WTC11 (cell line): ENCODE data around the gene PIM2. TPM values are rescaled to one million over a fixed set of nuclear protein-coding genes. Genes with fewer than 3 reads are reported as not detected.
A peak's percentile ranks its signal among the peaks of the same experiment; 100 is the strongest.

ENCODE experiments used
- ARID4B ChIP-seq: sonication (generic); formaldehyde crosslinking; IDR thresholded peaks from 2 replicates; pipeline ENCODE4 v1.8.0; 2023; ENCODE audit warnings: missing genetic modification reagents, mild to moderate bottlenecking, borderline replicate concordance
- ATF1 ChIP-seq: sonication (generic); formaldehyde crosslinking; IDR thresholded peaks from 2 replicates; pipeline ENCODE4 v1.8.1; 2023; ENCODE audit warnings: mild to moderate bottlenecking, moderate library complexity, missing genetic modification reagents
- ATF2 ChIP-seq: sonication (generic); formaldehyde crosslinking; IDR thresholded peaks from 2 replicates; pipeline ENCODE4 v1.8.1; 2022; ENCODE audit warnings: low read depth, missing genetic modification reagents, borderline replicate concordance
- ELF4 ChIP-seq: sonication (generic); formaldehyde crosslinking; IDR thresholded peaks from 2 replicates; pipeline ENCODE4 v1.8.1; 2022; ENCODE audit warnings: low read depth, mild to moderate bottlenecking, moderate library complexity, missing genetic modification reagents
- ERG ChIP-seq: fragments of 250-450 bp; sonication (Bioruptor Pico); IDR thresholded peaks from 2 replicates; pipeline ENCODE4 v1.8.0; 2021; ENCODE audit warnings: mild to moderate bottlenecking
- FOXJ3 ChIP-seq: sonication (generic); formaldehyde crosslinking; IDR thresholded peaks from 2 replicates; pipeline ENCODE4 v1.9.0; 2021; ENCODE audit warnings: missing genetic modification reagents, mild to moderate bottlenecking, borderline replicate concordance
- FOXP1 ChIP-seq: sonication (generic); formaldehyde crosslinking; IDR thresholded peaks from 2 replicates; pipeline ENCODE4 v1.8.0; 2022; ENCODE audit warnings: missing genetic modification reagents, mild to moderate bottlenecking, moderate library complexity, borderline replicate concordance
- GABPB1 ChIP-seq: sonication (generic); formaldehyde crosslinking; IDR thresholded peaks from 2 replicates; pipeline ENCODE4 v1.8.1; 2023; ENCODE audit warnings: mild to moderate bottlenecking, missing genetic modification reagents
- GTF2I ChIP-seq: fragments of 250-450 bp; sonication (Bioruptor Pico); conservative IDR thresholded peaks from 2 replicates; pipeline ENCODE4 v1.4.0; 2021; ENCODE audit warnings: mild to moderate bottlenecking
- IRF1 ChIP-seq: sonication (generic); formaldehyde crosslinking; IDR thresholded peaks from 2 replicates; pipeline ENCODE4 v1.8.0; 2023; ENCODE audit warnings: missing genetic modification reagents
- IRF2 ChIP-seq: sonication (generic); formaldehyde crosslinking; IDR thresholded peaks from 2 replicates; pipeline ENCODE4 v1.8.0; 2022; ENCODE audit warnings: low read depth, missing genetic modification reagents, borderline replicate concordance
- JAZF1 ChIP-seq: fragments of 250-450 bp; sonication (Bioruptor Pico); IDR thresholded peaks from 2 replicates; pipeline ENCODE4 v1.9.0; 2021; ENCODE audit warnings: moderate library complexity, mild to moderate bottlenecking, inconsistent platforms
- NFE2L1 ChIP-seq: sonication (generic); formaldehyde crosslinking; IDR thresholded peaks from 2 replicates; pipeline ENCODE4 v1.8.1; 2023; ENCODE audit warnings: missing genetic modification reagents
- NR2C2 ChIP-seq: sonication (generic); formaldehyde crosslinking; IDR thresholded peaks from 2 replicates; pipeline ENCODE4 v1.8.0; 2022; ENCODE audit warnings: mild to moderate bottlenecking, missing genetic modification reagents
- PRDM15 ChIP-seq: sonication (generic); formaldehyde crosslinking; IDR thresholded peaks from 2 replicates; pipeline ENCODE4 v1.8.0; 2022; ENCODE audit warnings: missing genetic modification reagents
- PRRX2 ChIP-seq: fragments of 250-450 bp; sonication (Bioruptor Pico); IDR thresholded peaks from 2 replicates; pipeline ENCODE4 v1.8.0; 2021; ENCODE audit warnings: mild to moderate bottlenecking
- SP1 ChIP-seq: sonication (generic); formaldehyde crosslinking; conservative IDR thresholded peaks from 2 replicates; pipeline ENCODE4 v1.8.1; 2022; ENCODE audit warnings: missing genetic modification reagents
- TEAD1 ChIP-seq: sonication (generic); formaldehyde crosslinking; IDR thresholded peaks from 2 replicates; pipeline ENCODE4 v1.8.0; 2022; ENCODE audit warnings: mild to moderate bottlenecking, missing genetic modification reagents
- ZNF232 ChIP-seq: sonication (generic); formaldehyde crosslinking; IDR thresholded peaks from 2 replicates; pipeline ENCODE4 v1.8.0; 2022; ENCODE audit warnings: mild to moderate bottlenecking, missing genetic modification reagents
- total RNA-seq: library from RNA; stranded (reverse); gene quantifications from 3 replicates; pipeline ENCODE4 v1.2.3, GENCODE V29; 2021
- TF ChIP-seq, protein P1 (sequence below): sonication (generic); formaldehyde crosslinking; IDR thresholded peaks from 2 replicates; pipeline ENCODE4 v1.8.1; 2022; ENCODE audit warnings: mild to moderate bottlenecking, moderate library complexity, missing genetic modification reagents
- TF ChIP-seq, protein P2 (sequence below): fragments of 200-600 bp; IDR thresholded peaks from 2 replicates; pipeline ENCODE4 v1.8.0; 2022; ENCODE audit warnings: antibody characterized with exemption
- TF ChIP-seq, protein P3 (sequence below): sonication (generic); formaldehyde crosslinking; conservative IDR thresholded peaks from 2 replicates; pipeline ENCODE4 v1.8.1; 2022; ENCODE audit warnings: mild to moderate bottlenecking, missing genetic modification reagents
- TF ChIP-seq, protein P4 (sequence below): fragments of 250-450 bp; sonication (Bioruptor Pico); IDR thresholded peaks from 2 replicates; pipeline ENCODE4 v1.9.0; 2021; ENCODE audit warnings: moderate library complexity, mild to moderate bottlenecking, inconsistent platforms, borderline replicate concordance

Gene PIM2
- total RNA-seq, 1 experiment from 2014 or later: 146 TPM

- TF ChIP-seq FOXJ3 (CRISPR knock-in tag): no peak
- TF ChIP-seq, protein P1, sequence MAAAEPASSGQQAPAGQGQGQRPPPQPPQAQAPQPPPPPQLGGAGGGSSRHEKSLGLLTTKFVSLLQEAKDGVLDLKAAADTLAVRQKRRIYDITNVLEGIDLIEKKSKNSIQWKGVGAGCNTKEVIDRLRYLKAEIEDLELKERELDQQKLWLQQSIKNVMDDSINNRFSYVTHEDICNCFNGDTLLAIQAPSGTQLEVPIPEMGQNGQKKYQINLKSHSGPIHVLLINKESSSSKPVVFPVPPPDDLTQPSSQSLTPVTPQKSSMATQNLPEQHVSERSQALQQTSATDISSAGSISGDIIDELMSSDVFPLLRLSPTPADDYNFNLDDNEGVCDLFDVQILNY (CRISPR knock-in tag): 0 out of 2 replicates have a peak, but pooled peaks have one; percentile 33
- no peak for TF ChIP-seq IRF2 (CRISPR knock-in tag)
- 0 out of 2 replicates have a peak, but pooled peaks have one; percentile 9 for TF ChIP-seq ATF1 (CRISPR knock-in tag)
- TF ChIP-seq NR2C2 (CRISPR knock-in tag): 0 out of 2 replicates have a peak, but pooled peaks have one; percentile 49
- TF ChIP-seq PRRX2: 0 out of 2 replicates have a peak, but pooled peaks have one; percentile 33
- no peak for TF ChIP-seq PRDM15 (CRISPR knock-in tag)
- TF ChIP-seq GABPB1 (CRISPR knock-in tag): peak; percentile 46; the same call in 1 of the 2 replicates
- TF ChIP-seq, protein P2, sequence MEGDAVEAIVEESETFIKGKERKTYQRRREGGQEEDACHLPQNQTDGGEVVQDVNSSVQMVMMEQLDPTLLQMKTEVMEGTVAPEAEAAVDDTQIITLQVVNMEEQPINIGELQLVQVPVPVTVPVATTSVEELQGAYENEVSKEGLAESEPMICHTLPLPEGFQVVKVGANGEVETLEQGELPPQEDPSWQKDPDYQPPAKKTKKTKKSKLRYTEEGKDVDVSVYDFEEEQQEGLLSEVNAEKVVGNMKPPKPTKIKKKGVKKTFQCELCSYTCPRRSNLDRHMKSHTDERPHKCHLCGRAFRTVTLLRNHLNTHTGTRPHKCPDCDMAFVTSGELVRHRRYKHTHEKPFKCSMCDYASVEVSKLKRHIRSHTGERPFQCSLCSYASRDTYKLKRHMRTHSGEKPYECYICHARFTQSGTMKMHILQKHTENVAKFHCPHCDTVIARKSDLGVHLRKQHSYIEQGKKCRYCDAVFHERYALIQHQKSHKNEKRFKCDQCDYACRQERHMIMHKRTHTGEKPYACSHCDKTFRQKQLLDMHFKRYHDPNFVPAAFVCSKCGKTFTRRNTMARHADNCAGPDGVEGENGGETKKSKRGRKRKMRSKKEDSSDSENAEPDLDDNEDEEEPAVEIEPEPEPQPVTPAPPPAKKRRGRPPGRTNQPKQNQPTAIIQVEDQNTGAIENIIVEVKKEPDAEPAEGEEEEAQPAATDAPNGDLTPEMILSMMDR: no peak
- no peak for TF ChIP-seq SP1 (CRISPR knock-in tag)
- TF ChIP-seq ERG (CRISPR knock-in tag): 0 out of 2 replicates have a peak, but pooled peaks have one; percentile 57
- 0 out of 2 replicates have a peak, but pooled peaks have one; percentile 13 for TF ChIP-seq ZNF232 (CRISPR knock-in tag)
- no peak for TF ChIP-seq IRF1 (CRISPR knock-in tag)
- TF ChIP-seq TEAD1 (CRISPR knock-in tag): no peak
- no peak for TF ChIP-seq FOXP1 (CRISPR knock-in tag)
- TF ChIP-seq, protein P3, sequence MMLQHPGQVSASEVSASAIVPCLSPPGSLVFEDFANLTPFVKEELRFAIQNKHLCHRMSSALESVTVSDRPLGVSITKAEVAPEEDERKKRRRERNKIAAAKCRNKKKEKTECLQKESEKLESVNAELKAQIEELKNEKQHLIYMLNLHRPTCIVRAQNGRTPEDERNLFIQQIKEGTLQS (CRISPR knock-in tag): no peak
- TF ChIP-seq ATF2 (CRISPR knock-in tag): no peak
- TF ChIP-seq, protein P4, sequence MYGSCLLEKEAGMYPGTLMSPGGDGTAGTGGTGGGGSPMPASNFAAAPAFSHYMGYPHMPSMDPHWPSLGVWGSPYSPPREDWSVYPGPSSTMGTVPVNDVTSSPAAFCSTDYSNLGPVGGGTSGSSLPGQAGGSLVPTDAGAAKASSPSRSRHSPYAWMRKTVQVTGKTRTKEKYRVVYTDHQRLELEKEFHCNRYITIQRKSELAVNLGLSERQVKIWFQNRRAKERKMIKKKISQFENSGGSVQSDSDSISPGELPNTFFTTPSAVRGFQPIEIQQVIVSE (CRISPR knock-in tag): no peak
- 0 out of 2 replicates have a peak, but pooled peaks have one; percentile 23 for TF ChIP-seq ARID4B
- TF ChIP-seq JAZF1 (CRISPR knock-in tag): no peak
- TF ChIP-seq ELF4 (CRISPR knock-in tag): no peak
- TF ChIP-seq NFE2L1: no peak
- no peak for TF ChIP-seq GTF2I
Observed at GRCh38 chrX:48911412-48912182, 7.2 kb downstream of the PIM2 start, which contains the start of gene SLC35A2 (continued).
